Neural cell (in vitro differentiated cells): ENCODE data around the gene ADAMTS10. TPM values are rescaled to one million over a fixed set of nuclear protein-coding genes. Genes with fewer than 3 reads are reported as not detected.
"Not testable (repeated sequence)": the region's sequence is repeated elsewhere in the genome, so short reads cannot be mapped to it uniquely, and the experiment has no call there.

Experiments
- H2AFZ ChIP-seq: fragments of 200-600, 300-800 bp; sonication (generic), shearing (Covaris generic); 2 replicates; pipeline ENCODE4 v1.6.0; 2014; ENCODE audit warnings: low read depth, mild to moderate bottlenecking, antibody characterized with exemption, low read length, moderate library complexity
- H3F3A ChIP-seq: fragments of 200-600 bp; shearing (Covaris generic); 2 replicates; pipeline ENCODE4 v1.6.1; 2016; ENCODE audit warnings: mild to moderate bottlenecking, moderate library complexity, mixed read lengths, antibody characterized with exemption, low read length; ENCODE audit not compliant: insufficient read depth, poor library complexity, severe bottlenecking
- H3K27ac ChIP-seq: fragments of 200-600, 300-800 bp; sonication (generic), shearing (Covaris generic); 2 replicates; pipeline ENCODE4 v1.5.1; 2014; ENCODE audit warnings: mild to moderate bottlenecking, low read length, moderate library complexity
- H3K27me3 ChIP-seq: fragments of 300-800, 200-600 bp; sonication (generic), shearing (Covaris generic); 2 replicates; pipeline ENCODE4 v1.6.0; 2014; ENCODE audit warnings: mild to moderate bottlenecking, low read depth, low read length, moderate library complexity; ENCODE audit not compliant: insufficient read depth
- H3K36me3 ChIP-seq: fragments of 300-800, 200-600 bp; sonication (generic), shearing (Covaris generic); 2 replicates; pipeline ENCODE4 v1.5.1; 2014; ENCODE audit warnings: mild to moderate bottlenecking, antibody characterized with exemption, low read length, moderate library complexity; ENCODE audit not compliant: insufficient read depth
- H3K4me2 ChIP-seq: fragments of 300-800, 200-600 bp; sonication (generic), shearing (Covaris generic); 2 replicates; pipeline ENCODE4 v1.6.0; 2014; ENCODE audit warnings: mild to moderate bottlenecking, low read length
- H3K4me3 ChIP-seq: fragments of 300-800, 200-600 bp; sonication (generic), shearing (Covaris generic); 2 replicates; pipeline ENCODE4 v1.5.1; 2014; ENCODE audit warnings: mild to moderate bottlenecking, low read length, moderate library complexity
- H3K79me2 ChIP-seq: fragments of 200-600 bp; shearing (Covaris generic); replicated peaks from 2 replicates; pipeline ENCODE4 v1.6.0; 2014; ENCODE audit warnings: mild to moderate bottlenecking, low read length, moderate library complexity; ENCODE audit not compliant: insufficient read depth
- H3K9ac ChIP-seq: fragments of 300-800, 200-600 bp; sonication (generic), shearing (Covaris generic); 2 replicates; pipeline ENCODE4 v1.6.1; 2016; ENCODE audit warnings: mild to moderate bottlenecking, low read length, mixed read lengths
- H3K9me2 ChIP-seq: fragments of 200-600 bp; shearing (Covaris generic); 2 replicates; pipeline ENCODE4 v1.6.1; 2016; ENCODE audit warnings: mild to moderate bottlenecking, low read length, mixed read lengths; ENCODE audit not compliant: insufficient read depth
- H3K9me3 ChIP-seq: fragments of 200-600, 300-800 bp; sonication (generic), shearing (Covaris generic); 2 replicates; pipeline ENCODE4 v1.6.1; 2016; ENCODE audit warnings: mild to moderate bottlenecking, mixed run types, low read length, moderate library complexity, mixed read lengths
- H4K20me1 ChIP-seq: fragments of 200-600 bp; shearing (Covaris generic); 2 replicates; pipeline ENCODE4 v1.6.1; 2016; ENCODE audit warnings: mild to moderate bottlenecking, mixed run types; ENCODE audit not compliant: insufficient read depth
- CTCF ChIP-seq: fragments of 450-650 bp; IDR thresholded peaks from 2 replicates; pipeline ENCODE4 v1.5.1; 2014; ENCODE audit warnings: antibody characterized with exemption, mild to moderate bottlenecking, moderate library complexity; ENCODE audit not compliant: poor library complexity, severe bottlenecking
- EP300 ChIP-seq: fragments of 450-650 bp; conservative IDR thresholded peaks from 2 replicates; pipeline ENCODE4 v1.6.1; 2014; ENCODE audit warnings: antibody characterized with exemption, mild to moderate bottlenecking, moderate library complexity; ENCODE audit not compliant: poor library complexity, severe bottlenecking
- EZH2 ChIP-seq: fragments of 200-600, 300-800 bp; shearing (Covaris generic), sonication (generic); IDR thresholded peaks from 2 replicates; pipeline ENCODE4 v1.6.1; 2014; ENCODE audit warnings: antibody characterized with exemption, low read length, borderline replicate concordance, mild to moderate bottlenecking; ENCODE audit not compliant: insufficient read depth, poor library complexity, severe bottlenecking
- MXI1 ChIP-seq: fragments of 450-650 bp; conservative IDR thresholded peaks from 2 replicates; pipeline ENCODE4 v1.6.1; 2014; ENCODE audit warnings: antibody characterized with exemption, mild to moderate bottlenecking; ENCODE audit not compliant: poor library complexity, severe bottlenecking
- POLR2AphosphoS5 ChIP-seq: IDR thresholded peaks from 2 replicates; pipeline ENCODE4 v1.6.1; 2012
- RAD21 ChIP-seq: fragments of 450-650 bp; conservative IDR thresholded peaks from 2 replicates; pipeline ENCODE4 v1.6.1; 2014; ENCODE audit warnings: antibody characterized with exemption, mild to moderate bottlenecking, moderate library complexity
- REST ChIP-seq: IDR thresholded peaks from 2 replicates; pipeline ENCODE4 v1.6.1; 2012; ENCODE audit warnings: borderline replicate concordance
- SMC3 ChIP-seq: fragments of 450-650 bp; conservative IDR thresholded peaks from 2 replicates; pipeline ENCODE4 v1.6.1; 2014; ENCODE audit warnings: antibody characterized with exemption, mild to moderate bottlenecking, moderate library complexity; ENCODE audit not compliant: poor library complexity
- TAF1 ChIP-seq: IDR thresholded peaks from 2 replicates; pipeline ENCODE4 v1.6.1; 2012; ENCODE audit warnings: low read depth
- polyA plus RNA-seq: library from polyadenylated mRNA; depleted of rRNA; stranded (reverse); fragments of >200 nt; gene quantifications from 2 replicates; pipeline ENCODE4 v1.2.3, GENCODE V29; 2014

Gene ADAMTS10
- polyA plus RNA-seq, 1 donor from 2014 or later, result 99.4 TPM

- H3K27ac ChIP-seq, result no peak overlapping the region
Observed at GRCh38 chr19:8617984-8618383, 7.5 kb upstream of the ADAMTS10 start.

GRCh38 chr19:8617325-8617724 is 6.8 kb upstream of the ADAMTS10 start:
- not testable (repeated sequence) for H3F3A ChIP-seq, H3K27ac ChIP-seq, H3K9ac ChIP-seq, H3K9me2 ChIP-seq, H3K79me2 ChIP-seq, H3K4me2 ChIP-seq, H3K36me3 ChIP-seq, H3K4me3 ChIP-seq, H3K9me3 ChIP-seq, H2AFZ ChIP-seq, H3K27me3 ChIP-seq, H4K20me1 ChIP-seq

More at GRCh38 chr19:8617984-8618383, 7.5 kb upstream of the ADAMTS10 start:
- no peaks in the 10 kb centered on the region for H3K79me2 ChIP-seq
- H4K20me1 ChIP-seq, result no peaks in the 10 kb centered on the region
- H3K4me3 ChIP-seq, result no peak overlapping the region
- no peaks in the 10 kb centered on the region for H3K36me3 ChIP-seq
- H3K9me2 ChIP-seq, result no peaks in the 10 kb centered on the region
- no peak overlapping the region for H3K4me2 ChIP-seq
- H3K27me3 ChIP-seq, result no peaks in the 10 kb centered on the region
- H3F3A ChIP-seq, result no peaks in the 10 kb centered on the region
- H3K9me3 ChIP-seq, result no peaks in the 10 kb centered on the region
- no peak overlapping the region for H2AFZ ChIP-seq
- no peak overlapping the region for H3K9ac ChIP-seq
- TF ChIP-seq CTCF (no peak), MXI1 (no peak), EZH2 (no peak), SMC3 (no peak), POLR2AphosphoS5 (no peak)

GRCh38 chr19:8616861-8617260 is 6.3 kb upstream of the ADAMTS10 start:
- Histone ChIP-seq H3K4me3 (no peak overlapping the region), H3K4me2 (no peak overlapping the region), H3K9me3 (no peaks in the 10 kb centered on the region), H2AFZ (no peak overlapping the region), H3K36me3 (no peaks in the 10 kb centered on the region), H3K9ac (no peak overlapping the region), H4K20me1 (no peaks in the 10 kb centered on the region), H3K27me3 (no peaks in the 10 kb centered on the region), H3K27ac (no peak overlapping the region), H3K79me2 (no peaks in the 10 kb centered on the region), H3K9me2 (no peaks in the 10 kb centered on the region), H3F3A (no peaks in the 10 kb centered on the region)
- TF ChIP-seq REST, result no peak
- no peak for TF ChIP-seq CTCF
- TF ChIP-seq EP300, result no peak
- no peak for TF ChIP-seq POLR2AphosphoS5
- TF ChIP-seq MXI1, result no peak
- TF ChIP-seq SMC3, result no peak
- TF ChIP-seq TAF1, result no peak
- TF ChIP-seq RAD21, result no peak
- TF ChIP-seq EZH2, result no peak
